ENCODE measurements around the gene MAGED4B.
"Not testable (repeated sequence)": the region's sequence is repeated elsewhere in the genome, so short reads cannot be mapped to it uniquely, and the experiment has no call there.

Gene MAGED4B, protein sequence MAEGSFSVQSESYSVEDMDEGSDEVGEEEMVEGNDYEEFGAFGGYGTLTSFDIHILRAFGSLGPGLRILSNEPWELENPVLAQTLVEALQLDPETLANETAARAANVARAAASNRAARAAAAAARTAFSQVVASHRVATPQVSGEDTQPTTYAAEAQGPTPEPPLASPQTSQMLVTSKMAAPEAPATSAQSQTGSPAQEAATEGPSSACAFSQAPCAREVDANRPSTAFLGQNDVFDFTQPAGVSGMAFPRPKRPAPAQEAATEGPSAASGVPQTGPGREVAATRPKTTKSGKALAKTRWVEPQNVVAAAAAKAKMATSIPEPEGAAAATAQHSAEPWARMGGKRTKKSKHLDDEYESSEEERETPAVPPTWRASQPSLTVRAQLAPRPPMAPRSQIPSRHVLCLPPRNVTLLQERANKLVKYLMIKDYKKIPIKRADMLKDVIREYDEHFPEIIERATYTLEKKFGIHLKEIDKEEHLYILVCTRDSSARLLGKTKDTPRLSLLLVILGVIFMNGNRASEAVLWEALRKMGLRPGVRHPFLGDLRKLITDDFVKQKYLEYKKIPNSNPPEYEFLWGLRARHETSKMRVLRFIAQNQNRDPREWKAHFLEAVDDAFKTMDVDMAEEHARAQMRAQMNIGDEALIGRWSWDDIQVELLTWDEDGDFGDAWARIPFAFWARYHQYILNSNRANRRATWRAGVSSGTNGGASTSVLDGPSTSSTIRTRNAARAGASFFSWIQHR

GRCh38 chrX:52068666-52069640 is at the start of gene MAGED4B:
TSS of gene MAGED4B (minus strand) at chrX:52069183. CDS start at chrX:52068172, 1,011 bp downstream.
- DNase-seq, result not testable (repeated sequence)

- DNase-seq, result no peak
These were observed 49.3 kb upstream of the MAGED4B start for GRCh38 chrX:52118262-52118661.

DNA sequence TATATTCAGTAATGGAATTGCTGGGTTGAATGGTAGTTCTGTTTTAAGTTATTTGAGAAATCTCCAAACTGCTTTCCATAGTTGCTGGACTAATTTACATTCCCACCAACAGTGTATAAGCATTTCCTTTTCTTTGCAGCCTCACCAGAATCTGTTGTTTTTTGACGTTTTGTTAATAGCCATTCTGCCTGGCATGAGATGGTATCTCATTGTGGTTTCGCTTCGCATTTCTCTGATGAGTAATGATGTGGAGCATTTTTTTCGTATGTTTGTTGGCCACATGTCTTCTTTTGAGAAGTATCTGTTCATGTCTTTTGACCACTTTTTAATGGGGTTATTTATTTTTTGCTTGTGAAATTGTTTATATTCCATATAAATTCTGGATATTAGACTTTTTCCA is 13.6 kb upstream of the MAGED4B start:
- no peak for DNase-seq

DNA sequence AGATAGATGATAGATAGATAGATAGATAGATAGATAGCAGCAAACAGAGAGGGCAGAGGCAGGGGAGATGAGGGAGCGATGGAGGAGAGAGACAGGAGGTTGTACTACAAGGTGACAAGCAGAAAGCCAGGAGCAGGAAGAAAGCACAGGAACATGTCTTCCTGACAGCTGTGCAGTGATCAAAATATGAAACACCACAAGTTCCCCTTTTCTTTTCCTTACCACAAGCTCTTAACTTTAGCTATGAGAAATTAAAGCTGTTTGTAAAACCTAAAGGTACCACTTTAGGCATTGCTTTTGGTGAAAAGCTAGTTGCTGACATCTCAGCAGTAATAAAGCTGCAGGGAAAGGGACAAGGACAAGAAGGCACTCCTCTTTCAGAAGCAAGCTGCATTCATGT is 9.1 kb upstream of the MAGED4B start:
- no peak for DNase-seq

DNA sequence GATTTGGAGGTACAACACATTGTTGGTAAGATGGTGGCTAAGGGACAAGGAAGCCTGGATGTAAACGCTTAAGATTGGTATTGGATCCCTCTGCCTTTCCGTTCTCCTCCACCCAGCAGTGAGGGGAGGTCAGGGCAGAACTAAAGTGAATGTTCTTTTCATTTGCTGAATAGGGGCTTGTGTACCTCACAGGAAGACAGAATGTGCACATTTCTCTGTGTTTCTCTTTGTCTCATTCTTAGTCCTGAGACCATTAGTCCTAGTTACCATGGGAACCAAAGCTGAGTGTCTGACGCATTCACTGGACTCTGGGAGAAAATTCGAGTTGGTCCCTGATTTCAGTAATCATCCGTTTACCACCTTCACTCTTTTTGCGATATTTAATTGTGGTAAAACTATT is 26.7 kb downstream of the MAGED4B start:
- DNase-seq, result not testable (repeated sequence)

DNA sequence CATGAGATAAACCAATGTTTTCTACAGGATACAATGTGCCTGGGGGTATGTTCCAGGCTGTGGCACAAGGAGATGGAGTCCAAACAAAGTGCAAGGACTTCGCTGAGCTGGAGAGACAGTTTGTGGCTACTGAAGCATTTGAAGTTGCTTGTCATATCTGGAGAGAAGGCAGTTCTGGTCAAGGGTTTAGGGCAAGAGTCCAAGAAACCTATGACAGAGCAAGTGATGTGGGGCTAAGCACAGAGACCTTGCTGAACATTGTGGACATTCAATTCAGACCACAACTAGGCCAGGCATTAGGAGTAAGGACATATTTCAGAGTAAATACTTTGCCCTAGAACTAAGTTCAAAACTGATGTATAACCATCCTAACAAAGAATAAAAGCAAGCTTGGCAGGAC is 34.8 kb downstream of the MAGED4B start:
- DNase-seq, result no peak

- no peak for DNase-seq
These were observed 37.6 kb downstream of the MAGED4B start for GRCh38 chrX:52031371-52031770.

DNA sequence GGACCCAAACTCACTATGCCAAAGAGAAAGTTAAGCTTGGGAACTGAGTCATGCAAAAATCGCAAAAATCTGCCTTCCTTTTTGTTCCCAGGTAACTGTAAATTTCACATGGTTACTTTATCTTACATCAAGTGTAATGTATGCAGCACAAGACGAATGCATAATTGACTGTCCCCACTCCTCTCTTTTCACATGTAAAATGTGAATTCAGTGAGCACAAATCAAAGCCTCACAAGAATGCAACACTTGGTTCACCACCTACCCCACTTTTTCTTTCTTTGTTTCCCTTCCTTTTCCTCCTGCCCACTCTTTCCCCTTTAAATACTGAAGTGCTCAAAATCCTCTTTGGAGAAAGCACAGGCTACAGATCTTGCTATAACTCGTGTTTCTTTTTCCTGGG is 53.2 kb downstream of the MAGED4B start:
- no peak for DNase-seq
